Urothelium cell line (cell line): ENCODE results near the gene PLK2.
A peak's percentile ranks its signal among the peaks of the same experiment; 100 is the strongest.

Source experiments
- DNase-seq: peaks from one replicate; pipeline ENCODE4 v3.0.0; 2011; ENCODE audit warnings: low spot score, mixed read lengths
- FAIRE-seq: peaks from 2 replicates; lab custom pipeline; 2011; peaks lifted over from hg19 to GRCh38; lab: Jason Lieb, UNC

The PLK2 gene

DNA sequence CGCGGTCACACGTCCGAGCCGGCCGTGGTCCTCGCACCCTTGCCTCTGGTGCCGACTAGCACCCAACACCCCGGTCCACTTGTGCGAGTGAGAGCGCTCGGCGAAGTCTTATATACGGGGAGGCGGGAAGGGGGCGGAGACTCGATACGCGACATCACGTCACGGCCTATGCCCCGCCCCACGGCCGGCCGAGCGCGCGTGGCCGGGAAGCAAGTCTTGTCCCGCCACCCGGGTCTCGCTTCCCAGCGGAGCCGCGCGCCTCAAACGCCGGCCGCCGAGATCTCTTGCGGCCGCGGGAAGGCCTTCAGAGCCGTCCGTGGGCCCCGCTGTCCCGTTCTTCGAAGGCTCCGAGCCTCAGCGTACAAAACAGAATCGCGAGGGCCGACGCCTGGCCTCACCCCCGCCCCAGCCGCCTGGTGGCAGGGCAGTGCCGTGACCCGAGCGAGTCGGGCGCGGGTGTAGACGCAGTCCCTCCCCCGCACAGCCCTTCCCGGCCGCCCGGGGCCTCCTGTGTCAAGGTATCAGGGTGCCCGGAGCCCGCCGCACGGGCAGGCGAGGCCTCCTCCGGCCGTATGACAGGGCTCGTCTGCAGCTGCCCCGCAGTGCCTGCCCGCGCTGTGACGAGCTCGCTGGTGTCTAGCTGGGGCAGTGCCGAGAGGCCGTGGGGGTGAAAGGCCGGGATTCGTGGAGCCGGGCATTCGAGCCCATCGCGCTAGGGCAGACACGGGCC is at the start of gene PLK2:
Gene PLK2, minus strand, starts transcription at position 85 of the 730 bp plus-strand sequence. CDS start 127 bp downstream, outside the sequence.
- FAIRE-seq = peak; percentile 74
- DNase-seq = peak; percentile 67

DNA sequence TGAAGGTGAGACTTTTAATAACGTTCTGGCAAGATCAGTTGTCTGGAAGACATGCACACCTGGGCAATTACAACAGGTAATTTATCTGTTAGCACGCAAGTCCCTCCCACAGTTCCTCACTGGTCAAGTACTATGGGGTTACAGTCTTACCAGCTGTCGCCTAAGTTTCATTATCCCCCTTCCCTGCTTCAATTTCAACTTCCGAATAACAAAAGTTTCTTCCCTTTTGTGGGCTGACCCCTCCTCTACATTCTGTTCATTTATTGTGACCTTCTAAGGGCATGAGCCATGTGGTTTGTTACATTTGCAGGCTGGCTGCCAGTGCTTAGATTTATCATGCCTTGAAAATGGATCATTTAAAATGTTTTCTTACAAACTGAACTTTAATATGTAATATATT is 47.8 kb upstream of the PLK2 start:
- no peak for DNase-seq
- no peak for FAIRE-seq

DNA sequence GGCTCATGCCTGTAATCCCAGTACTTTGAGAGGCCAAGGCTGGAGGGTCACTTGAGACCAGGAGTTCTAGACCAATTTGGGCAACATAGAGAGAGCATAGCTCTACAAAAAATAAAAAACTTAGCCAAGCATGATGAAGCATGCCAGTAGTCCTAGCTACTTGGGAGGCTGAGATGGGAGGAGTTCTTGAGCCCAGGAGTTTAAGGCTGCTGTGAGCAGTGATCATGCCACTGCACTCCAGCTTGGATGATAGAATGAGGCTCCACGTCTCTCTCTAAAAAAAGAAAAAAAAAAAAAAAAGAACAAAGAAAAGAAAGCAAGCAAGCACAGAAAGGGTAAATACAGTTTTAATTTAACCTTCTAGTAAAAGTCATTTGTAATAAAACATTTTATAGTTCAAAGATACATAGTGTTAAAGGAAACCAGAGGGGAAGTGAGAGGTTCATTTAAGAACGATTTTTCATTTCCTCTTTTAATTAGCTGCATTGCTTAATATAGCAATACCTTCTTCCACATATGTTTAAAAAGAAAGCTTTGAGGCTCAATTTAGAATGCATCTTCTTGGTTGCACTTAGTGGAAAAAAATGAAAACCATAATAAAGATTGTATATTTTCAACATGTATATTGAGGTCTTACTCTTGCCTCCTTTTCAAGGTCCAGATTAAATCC is 46.2 kb upstream of the PLK2 start:
- DNase-seq (no peak), FAIRE-seq (no peak)

DNA sequence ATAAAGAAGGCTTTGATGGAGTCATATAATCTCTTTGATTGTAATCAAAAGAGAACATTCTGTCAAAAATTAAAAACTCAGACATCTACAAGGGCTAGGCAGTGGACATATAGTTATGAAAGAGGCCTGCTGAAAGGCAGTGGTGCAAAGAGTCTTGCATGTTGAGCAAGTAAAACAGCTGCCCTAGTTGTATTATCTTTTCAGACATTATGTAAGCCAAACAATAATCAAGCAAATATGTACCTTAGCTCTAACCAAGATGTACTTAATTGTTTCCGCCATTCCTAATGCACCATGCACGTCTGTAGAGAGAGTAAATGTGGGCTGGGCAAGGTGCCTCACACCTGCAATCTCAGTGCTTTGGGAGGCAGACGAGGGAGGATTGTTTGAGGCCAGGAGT is 45.6 kb upstream of the PLK2 start:
- DNase-seq = no peak
- no peak for FAIRE-seq

DNA sequence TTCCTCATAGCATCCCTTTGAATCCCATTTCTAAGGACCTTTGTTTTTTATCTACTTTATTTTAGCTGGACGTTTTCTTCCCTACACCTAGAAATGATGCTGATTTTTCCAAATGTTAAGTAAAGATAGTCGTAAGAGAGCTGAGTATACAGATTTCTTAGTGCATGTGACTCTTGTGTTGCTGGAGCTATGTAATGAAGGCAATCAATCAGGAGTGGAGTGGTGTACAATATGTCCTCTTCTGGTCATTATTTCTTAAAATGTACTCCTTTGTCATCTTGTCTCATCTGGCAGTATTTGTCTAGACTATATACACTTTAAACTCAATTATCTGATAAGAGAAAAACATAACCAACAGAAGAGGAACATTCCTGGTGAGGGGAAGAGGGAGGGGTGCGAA is 44.9 kb upstream of the PLK2 start:
- DNase-seq (no peak), FAIRE-seq (no peak)

DNA sequence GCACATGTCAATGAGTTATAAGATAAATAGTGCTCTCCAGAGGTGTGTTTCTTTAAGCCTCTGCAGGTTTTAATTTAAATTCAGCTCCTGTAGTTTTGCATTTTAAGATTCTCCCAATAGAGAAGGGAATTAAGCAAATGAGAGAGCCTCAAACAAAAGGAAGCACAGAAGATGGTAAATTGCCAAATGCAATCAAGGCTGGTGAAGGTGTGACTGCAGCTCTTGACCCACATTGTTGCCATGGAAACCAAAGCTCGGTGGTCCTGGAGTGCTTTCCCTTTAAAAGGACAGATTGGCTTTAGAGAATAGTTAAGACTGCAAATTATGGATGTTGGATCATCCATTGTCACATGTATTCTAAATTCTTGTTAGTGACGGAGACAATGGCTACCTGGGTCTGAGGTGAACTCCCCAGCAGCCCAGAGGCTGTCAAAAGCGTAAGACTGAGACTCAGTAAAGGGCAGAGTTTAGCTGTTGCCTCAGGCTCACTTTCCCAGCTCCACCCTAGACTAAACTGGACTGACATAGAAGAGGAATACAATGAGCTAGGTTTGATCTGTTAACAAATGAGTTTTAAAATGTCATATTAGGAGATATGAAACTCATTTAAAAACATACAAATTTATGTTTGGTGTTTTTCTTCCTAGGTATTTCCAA is 43.6 kb upstream of the PLK2 start:
- DNase-seq = no peak
- no peak for FAIRE-seq

DNA sequence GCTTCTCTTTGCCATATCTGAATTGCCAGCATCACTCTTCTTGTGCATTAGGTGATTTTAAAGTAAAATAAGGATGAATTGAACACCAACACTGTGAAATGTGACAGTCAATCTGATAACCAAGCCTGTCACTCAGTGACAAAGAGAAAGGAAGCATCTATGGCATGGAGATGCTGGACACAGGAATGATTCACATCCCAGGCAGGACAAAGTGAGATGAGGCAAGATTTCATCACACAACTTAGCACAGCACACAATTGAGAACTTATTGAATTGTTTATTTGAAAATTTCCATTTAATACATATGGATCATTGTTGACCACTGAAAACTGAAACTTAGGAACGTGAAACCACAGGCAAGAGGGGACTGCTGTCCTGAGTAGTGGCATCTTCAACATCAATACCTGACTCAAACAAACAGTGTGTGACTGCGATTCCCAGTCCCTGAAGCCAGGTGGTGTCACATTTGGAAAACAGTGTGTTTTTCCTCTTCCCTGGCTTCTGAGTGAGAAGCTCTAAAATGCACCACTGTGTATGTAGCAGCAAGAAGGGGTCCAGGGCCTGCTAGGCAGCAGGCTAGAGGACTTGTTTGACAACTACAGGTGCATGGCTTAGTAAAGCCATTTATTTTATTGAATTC is 42.0 kb upstream of the PLK2 start:
- no peak for FAIRE-seq
- no peak for DNase-seq

DNA sequence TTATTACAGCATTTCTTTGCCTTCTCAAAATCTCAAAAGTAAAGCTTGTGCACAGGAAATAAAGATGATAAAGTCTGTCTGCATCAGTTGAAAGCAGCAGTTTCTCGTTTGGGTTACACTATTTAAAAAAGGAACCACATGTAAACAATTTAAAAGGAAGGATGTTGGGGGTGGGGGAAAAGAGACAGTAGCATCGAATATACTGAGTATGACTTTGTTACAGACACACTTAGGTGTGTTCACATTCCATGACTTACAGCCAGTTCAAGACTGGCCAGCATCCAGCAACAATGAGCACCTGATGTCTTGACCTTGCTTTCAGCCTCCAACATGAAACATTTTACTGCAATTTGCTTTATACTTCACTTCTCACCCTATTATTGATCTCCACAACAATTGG is 40.1 kb upstream of the PLK2 start:
- DNase-seq (no peak), FAIRE-seq (no peak)

DNA sequence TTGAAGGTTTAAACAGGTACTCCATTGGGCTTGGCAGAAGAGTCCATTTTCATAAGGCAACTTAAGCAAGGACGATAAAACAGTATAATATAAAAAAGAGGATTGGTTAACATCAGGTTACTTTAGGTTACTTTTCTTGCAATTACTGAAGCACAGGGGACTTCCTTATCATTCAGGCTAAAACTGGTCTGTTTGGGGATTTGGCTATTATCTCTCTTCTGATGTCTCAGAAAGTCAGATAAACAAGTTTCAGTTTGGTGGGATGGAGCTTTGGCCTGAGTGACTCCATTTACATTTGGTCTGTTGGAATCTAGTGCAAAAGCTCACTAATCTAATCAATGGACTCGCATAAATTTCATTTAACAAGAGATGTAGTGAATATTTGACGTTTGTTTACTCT is 39.3 kb upstream of the PLK2 start:
- no peak for DNase-seq
- FAIRE-seq = no peak

DNA sequence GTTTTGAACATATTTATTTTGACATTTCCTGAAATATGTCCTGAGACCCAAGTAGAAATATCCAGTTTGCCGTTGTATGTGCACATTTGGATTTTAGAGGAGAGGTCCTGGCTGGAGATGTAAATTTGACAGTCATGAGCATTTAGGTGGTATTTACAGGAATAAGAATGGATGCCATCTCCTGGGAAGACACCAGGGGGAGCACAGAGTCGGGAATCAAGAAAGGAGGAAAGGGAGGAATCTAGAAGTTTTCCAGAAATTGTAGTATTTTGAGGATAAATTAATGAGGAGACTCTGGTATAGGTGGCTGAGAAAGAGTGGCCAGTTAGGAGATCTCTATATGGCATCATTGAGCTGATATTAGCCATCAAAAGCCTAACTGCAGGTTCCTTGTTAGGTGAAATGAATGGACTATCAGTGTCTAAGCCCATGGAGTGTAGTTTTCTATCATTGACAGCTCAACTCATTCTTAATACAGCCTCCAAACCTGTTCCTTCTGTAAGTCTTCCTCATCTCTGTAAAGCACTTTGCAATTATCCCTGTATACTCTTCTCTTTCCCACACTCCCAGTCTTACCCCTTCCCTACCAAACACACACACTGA is 38.6 kb upstream of the PLK2 start:
- DNase-seq = peak; percentile 35
- FAIRE-seq = no peak

DNA sequence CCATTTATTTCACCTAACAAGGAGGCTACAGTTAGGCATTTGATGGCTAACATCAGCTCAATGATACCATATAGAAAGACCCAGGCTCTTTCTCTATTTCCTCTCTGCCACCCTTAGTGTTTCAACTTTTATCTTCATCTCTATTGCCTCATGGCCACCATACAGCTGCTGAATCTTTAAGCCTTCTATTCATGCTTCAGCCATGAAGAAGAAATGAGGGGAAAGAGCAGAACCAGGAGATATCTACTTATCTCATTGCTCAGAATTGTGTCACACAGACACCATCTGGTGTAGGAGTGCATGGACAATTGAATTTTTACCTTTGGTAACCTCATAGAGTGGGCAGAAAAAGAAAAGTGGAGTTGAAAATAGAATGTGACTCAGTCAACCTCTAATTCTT is 38.0 kb upstream of the PLK2 start:
- no peak for DNase-seq
- FAIRE-seq = peak; percentile 32

DNA sequence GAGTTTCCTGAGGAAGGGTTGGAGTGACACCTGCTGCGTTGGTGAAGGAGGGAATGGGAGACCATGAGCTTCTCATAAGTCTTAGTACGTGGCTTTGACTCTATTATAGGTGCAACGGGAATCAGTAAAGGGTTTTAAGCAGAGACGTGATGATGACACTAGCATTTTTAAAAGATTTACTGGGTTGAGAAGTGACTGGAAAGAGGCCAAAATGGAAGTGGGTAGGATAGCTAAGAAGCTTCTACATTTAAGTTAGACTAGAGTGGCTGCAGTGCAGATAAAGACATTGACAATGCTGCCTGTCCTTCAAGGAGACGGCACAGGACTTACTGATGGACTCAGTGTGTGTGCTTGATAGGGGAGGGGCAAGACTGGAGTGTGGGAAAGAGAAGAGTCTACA is 37.5 kb upstream of the PLK2 start:
- DNase-seq (no peak), FAIRE-seq (no peak)

DNA sequence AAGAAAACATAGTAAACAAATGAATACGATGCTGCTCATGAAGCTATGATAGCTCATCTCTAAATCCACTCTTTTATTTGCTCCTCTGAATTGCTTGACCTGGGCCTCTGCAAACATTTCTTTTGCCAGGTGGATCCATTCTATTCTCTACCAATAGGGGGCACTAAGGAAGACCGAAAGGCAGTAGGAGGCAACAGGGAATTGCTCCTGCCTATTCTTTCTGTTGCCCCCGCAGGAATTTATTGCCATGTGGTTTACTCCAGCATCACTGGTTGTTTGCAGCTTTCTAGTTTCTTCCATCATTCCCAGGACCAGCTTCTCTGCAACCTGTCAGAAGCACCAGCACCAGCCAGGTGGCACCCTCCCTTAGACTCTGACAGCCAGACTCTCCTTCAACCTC is 36.6 kb upstream of the PLK2 start:
- DNase-seq (no peak), FAIRE-seq (no peak)

DNA sequence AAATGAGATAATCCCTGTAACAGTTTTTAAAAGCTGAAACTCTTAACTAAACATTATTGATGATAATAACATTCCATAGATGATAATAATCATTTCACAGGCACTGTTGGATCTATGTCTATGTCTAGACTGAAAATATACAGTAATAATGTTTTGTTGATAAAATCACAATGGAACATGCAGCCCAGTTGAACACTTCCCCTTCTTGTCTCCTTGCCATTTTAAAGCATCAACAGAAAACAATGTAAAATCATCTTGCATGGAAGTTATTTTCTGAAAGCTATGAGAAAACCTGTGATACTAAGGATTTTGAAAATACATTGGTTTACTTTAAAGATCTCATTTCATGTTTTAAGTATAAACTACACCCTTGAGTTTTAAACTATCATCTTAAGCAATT is 33.3 kb upstream of the PLK2 start:
- DNase-seq = no peak

DNA sequence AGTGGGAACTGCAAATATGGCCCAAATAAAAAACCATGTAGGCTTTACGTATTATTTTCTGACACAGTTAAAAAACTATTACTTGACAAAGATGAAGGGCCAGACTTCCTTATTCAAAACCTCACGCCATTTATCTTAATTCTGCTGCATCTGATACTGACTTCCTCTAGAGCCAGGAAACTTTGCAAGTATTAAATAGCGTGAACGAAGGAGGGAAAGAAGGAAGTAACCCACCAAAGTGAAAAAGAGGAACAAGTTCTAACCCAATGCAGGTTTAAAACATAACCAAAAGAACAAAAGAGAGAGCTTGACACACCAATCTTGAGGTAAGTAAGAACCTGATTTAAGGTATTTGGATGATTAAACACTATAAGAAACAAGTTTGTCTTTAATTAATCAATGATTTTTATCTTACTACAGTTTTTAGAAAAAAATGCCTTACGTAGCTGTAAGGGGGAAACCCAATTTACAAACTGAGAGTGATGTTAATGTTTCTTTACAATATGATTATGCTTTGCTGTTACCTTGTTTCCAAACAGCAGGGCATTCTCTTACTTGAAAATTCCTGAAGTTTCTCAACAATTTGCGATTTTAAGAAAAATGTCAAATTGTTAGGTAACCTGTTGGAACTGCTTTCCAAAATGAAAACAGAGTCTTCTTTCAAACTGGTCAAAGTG is 31.5 kb upstream of the PLK2 start, which contains the start of gene GAPT:
Gene GAPT, plus strand, starts transcription at position 220 of the 677 bp plus-strand sequence. CDS start 3,102 bp downstream, outside the sequence.
- FAIRE-seq = no peak

More for the DNA sequence above, 33.3 kb upstream of the PLK2 start:
- no peak for FAIRE-seq

DNA sequence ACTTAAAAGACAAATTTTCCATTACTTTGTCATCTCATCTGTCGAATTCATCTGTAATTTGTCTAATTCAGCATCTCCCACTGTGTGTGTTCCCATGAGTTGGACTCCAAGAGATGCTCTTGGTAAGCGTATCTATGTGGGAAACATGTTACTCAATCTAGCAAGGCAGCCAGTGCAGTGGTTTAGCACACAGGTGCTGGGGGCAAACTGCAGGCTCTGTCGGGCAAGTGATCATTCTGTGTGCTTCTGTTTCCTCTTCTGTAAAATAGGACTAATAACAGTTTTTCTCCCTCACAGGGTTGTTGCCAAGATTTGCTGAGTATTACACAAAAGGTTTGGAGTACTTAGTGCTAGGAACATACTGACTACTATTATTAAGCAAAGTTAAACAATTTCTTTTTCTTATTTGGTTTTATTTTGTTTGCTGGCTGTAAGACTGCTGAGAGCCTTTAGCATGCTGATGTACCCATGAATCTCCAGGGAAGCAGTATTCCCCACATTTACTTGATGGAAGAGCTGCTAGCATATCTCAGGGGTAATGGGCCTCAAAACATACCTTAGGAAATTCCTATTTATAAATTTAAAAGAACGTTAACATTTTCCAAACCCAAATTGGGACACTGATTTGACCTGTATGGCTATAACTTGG is 30.6 kb upstream of the PLK2 start:
- FAIRE-seq (no peak), DNase-seq (no peak)

More for the DNA sequence above, 31.5 kb upstream of the PLK2 start, which contains the start of gene GAPT:
- no peak for DNase-seq

DNA sequence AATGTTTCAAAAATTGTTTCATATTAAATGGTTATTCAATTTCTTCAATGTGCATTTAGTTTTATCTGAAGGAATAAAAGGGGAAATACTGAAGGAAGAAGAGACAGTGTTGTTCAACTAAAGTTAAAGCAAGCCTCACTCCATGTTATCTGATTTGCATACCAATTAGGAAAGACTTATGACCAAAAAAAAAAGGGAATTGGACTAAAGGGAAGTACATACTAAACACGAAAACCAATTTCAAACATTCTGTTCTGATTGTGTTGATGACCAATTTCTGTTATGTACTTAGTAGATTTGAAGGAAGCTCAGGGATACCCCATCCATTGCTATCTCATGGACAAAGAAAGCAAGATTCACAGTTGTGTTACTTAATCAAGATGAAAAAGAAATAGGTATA is 26.4 kb upstream of the PLK2 start:
- FAIRE-seq (no peak), DNase-seq (no peak)

DNA sequence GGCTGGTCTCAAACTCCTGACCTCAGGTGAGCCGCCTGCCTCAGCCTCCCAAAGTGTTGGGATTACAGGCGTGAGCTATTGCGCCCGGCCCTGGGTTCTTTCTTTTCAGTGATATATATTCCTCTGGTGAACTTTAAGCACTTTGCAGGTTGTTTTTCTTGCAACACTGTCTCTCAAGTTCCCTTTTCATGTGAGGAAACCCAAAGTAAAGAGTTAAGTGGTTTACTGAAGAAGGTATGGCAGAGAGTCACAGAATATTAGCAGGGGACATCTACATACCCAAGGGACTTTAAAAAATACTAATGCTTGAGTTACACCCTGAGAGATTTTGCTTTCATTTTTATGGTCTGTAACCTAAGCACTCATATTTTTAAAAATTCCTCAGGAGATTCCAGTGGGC is 24.6 kb upstream of the PLK2 start:
- FAIRE-seq = no peak

DNA sequence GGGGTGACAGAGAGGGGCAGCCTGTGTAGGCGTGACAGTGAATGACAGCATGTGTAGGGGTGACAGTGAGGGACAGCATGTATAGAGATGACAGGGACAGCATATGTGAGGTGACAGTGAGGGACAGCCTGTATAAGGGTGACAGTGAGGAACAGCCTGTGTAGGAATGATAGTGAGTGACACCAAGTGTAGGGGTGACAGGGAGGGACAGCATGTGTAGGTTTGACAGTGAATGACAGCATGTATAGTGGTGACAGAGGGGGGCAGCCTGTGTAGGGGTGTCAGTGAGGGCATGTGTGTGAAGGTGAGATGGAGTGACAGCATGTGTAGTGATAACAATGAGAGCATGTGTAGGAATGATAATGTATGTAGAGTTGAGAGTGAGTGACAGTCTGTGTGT is 22.6 kb upstream of the PLK2 start:
- peak; percentile 32 for FAIRE-seq
- DNase-seq = no peak

More for the DNA sequence above, 24.6 kb upstream of the PLK2 start:
- DNase-seq = no peak

DNA sequence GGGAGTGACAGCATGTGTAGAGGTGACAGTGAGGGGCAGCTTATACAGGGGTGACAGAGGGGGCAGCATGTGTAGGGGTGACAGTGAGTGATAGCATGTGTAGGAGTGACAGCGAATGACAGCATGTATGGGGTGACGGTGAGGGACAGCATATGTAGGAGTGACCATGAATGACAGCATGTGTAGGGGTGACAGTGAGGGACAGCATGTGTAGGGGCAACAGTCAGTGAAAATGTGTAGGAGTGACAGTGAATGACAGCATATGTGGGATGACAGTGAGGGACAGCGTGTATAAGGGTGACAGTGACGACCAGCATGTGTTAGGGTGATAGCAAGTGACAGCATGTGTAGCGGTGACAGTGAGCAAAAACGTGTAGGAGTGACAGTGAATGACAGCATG is 21.9 kb upstream of the PLK2 start:
- DNase-seq (no peak), FAIRE-seq (no peak)
